Fibroblast of villous mesenchyme (primary cell): ENCODE data around the gene LTA4H. TPM values are rescaled to one million over a fixed set of nuclear protein-coding genes. Genes with fewer than 3 reads are reported as not detected.

Source experiments
- DNase-seq: peaks from one replicate; pipeline ENCODE4 v3.0.0-alpha.2; 2010; ENCODE audit warnings: low read depth
- H3K4me3 ChIP-seq: 2 replicates; pipeline ENCODE4 v1.5.1; 2011; ENCODE audit warnings: low read depth, mild to moderate bottlenecking, low read length
- total RNA-seq: library from RNA; depleted of rRNA; stranded (reverse); fragments of >200 nt; gene quantifications from 2 replicates; pipeline ENCODE4 v1.2.3, GENCODE V29; 2012
- TF ChIP-seq, protein P1 (sequence below): IDR thresholded peaks from 2 replicates; pipeline ENCODE4 v1.5.1; 2012; ENCODE audit warnings: low read depth, mild to moderate bottlenecking, low read length; ENCODE audit not compliant: insufficient read depth

Gene LTA4H
- total RNA-seq, 1 donor: 79.9 TPM

DNA sequence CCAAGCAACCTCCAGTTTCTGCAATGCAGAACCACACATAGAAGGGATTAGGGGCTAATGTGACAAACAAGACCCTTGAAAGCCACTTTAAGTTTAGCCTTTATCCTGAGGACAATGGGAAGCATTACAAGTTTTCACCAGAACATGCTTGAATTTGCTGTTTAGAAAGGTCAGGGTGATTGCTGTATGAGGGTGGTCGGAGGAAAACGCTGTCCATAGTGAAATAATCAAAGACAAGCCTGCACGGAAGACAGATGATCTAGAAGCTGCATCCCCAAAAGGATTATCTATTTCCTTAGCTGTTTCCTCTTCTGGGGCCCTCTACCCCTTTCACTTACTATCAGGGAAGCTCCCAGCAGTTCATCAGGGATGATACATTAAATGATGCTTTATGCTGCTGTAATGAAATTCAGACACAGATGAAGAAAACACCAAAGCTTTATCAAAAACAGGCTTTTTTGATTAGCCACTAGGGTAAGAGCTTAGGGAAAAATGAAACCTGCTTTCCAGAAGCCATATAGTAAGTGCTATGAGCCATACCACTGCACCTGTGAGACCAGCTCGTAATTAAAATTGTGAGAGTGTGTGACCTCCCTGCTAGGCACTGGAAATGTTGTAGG lies 45.8 kb downstream of the LTA4H start:
- TF ChIP-seq, protein P1, sequence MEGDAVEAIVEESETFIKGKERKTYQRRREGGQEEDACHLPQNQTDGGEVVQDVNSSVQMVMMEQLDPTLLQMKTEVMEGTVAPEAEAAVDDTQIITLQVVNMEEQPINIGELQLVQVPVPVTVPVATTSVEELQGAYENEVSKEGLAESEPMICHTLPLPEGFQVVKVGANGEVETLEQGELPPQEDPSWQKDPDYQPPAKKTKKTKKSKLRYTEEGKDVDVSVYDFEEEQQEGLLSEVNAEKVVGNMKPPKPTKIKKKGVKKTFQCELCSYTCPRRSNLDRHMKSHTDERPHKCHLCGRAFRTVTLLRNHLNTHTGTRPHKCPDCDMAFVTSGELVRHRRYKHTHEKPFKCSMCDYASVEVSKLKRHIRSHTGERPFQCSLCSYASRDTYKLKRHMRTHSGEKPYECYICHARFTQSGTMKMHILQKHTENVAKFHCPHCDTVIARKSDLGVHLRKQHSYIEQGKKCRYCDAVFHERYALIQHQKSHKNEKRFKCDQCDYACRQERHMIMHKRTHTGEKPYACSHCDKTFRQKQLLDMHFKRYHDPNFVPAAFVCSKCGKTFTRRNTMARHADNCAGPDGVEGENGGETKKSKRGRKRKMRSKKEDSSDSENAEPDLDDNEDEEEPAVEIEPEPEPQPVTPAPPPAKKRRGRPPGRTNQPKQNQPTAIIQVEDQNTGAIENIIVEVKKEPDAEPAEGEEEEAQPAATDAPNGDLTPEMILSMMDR: no peak
- DNase-seq: no peak
- H3K4me3 ChIP-seq: no peak overlapping the region

DNA sequence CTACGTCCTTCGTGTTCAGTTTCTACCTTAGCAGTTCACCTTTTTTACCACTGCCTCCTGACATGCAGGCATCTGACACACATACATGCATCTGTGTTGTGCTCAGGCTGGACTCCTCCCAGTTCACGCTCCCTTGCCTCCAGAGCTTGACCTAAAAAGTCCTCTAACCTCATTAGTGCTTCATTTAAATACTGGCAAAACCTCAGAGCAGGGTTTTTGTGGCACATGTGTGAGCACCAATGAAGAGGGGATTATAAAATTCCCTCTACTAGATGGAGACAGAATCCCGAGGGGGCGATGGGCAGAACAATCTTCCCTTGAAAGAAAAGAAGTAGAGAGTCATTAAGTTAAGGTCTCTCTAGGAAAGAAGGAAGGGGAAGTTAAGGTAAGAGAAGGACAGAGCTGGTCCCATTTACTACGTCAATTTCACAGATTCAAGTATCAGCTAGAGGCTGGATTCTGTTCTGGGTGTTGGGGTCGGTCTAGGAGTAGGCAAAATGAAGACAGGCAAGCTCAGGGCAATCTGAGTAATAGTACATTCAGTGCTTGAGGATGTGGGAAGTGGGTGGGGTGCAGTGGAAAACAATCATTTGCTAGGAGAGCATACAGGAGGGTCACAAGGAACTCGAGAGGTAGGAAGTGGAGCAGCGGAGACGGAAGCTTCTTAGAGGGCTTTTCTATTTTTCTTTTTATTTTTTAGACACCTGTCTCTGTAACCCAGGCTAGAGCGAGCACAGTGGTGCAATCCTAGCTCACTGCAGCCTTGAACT lies 46.7 kb downstream of the LTA4H start:
- TF ChIP-seq, protein P1: no peak
- H3K4me3 ChIP-seq: no peak overlapping the region
- DNase-seq: no peak

DNA sequence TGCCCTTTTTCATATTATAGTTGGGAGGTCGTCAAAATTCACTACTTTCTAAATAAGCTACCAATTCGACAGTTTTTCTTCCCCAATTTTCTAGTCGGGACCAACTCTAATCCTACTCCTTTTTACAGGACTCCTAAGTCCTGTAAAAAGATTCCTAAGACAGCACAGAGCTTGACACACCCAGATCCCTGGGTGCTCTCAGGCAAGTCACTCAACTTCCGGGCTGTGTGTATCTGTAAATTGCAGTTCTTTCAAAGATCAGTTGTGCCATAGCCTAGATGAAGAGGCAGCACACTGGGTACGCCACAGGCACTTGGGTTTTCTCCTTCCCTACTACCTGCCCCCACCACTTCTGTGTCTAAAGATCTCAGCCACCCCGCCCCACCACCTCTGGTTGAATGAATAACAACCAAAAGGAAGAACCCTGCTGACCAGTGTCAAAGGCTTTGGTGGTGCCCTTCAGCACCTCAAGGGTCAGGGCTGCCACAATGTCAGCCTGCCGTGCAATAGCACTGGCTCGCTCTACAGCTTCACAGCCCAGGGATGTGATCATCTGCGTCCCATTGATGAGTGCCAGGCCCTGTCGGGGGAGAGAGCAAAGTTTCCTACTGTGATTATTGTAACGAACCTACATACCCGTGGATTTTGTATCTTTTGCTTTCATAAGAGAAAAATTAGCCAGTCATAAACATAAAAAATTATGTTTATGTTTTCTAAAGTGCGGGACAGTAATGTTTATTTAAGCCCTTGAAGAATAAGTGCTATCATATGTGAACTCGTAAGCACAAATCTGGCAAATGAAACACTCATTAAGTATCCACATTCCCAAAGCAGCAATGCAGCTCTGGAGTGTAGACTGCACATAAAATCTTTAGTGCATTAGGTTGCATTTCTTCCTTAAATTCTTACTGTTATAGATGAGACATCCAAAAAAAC lies 48.5 kb downstream of the LTA4H start:
- TF ChIP-seq, protein P1: no peak
- peak; percentile 39 for DNase-seq
- H3K4me3 ChIP-seq: no peak overlapping the region

DNA sequence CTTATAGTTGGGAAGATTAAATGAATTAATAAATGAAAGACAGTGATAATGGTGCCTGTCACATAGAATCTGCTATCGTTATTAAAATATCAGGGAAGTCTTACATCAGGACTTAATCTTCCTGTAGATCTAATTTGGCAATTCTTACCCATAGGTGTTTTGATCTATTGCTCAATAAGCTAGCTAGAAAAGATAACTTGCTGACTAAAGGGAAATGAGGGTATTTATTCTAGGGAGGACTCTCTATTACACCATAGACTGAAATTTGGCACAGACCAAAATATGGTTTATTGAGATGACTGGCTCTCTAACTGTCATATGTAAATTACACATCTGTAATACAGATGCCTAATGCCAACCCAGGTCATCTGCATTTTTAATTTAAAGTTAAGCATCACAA lies 50.7 kb downstream of the LTA4H start:
- TF ChIP-seq, protein P1: no peak
- no peak for DNase-seq
- no peak overlapping the region for H3K4me3 ChIP-seq

DNA sequence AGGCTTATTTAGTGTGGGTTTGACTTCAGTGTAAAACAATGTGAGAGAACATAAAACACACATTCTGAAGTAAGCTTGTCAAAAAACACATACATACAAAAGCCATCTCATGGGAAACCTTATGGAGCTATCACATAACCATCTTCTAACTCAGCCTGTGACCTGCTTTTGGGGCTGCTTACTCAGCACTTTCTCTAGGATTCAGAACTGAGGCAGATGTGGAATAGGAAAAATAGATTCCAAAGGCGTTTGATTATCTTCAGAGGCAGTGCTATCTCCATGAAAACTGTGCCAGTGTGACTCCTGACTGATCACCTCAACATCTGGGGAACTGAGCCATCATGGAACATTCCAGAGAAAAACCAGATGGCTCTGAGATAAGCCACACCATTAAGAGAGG lies 52.8 kb downstream of the LTA4H start:
- DNase-seq: no peak
- TF ChIP-seq, protein P1: no peak
- H3K4me3 ChIP-seq: no peak overlapping the region

DNA sequence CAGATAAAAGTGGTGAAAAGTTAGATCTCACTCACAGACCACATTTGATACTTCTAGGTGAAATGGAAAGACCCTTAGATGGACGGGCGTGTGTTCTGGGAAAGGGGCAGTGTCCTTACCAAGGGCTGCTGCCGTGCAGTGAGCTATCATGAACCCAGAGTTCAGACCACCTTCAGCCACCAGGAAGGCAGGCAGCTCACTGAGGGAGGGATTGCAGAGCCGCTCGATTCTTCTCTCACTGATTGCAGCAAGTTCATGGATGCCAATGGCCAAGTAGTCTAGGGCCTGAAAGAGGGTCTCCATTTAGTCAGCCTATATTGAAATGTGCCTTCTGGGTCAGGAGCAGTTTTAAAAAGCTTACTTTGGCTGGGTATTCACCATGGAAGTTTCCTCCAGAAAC lies 55.0 kb downstream of the LTA4H start:
- no peak for DNase-seq
- TF ChIP-seq, protein P1: no peak
- H3K4me3 ChIP-seq: no peak overlapping the region
